MG63 (cell line): ENCODE results near the gene UNC45A. TPM values are rescaled to one million over a fixed set of nuclear protein-coding genes. Genes with fewer than 3 reads are reported as not detected.

Experiments used
- DNase-seq: peaks from one replicate; pipeline ENCODE4 v3.0.0-alpha.2; 2020
- H3K27me3 ChIP-seq: fragments of 250-450 bp; sonication (Bioruptor Pico); 2 replicates; pipeline ENCODE4 v1.5.1; 2020; ENCODE audit warnings: mild to moderate bottlenecking, moderate library complexity
- H3K36me3 ChIP-seq: fragments of 250-450 bp; sonication (Bioruptor Pico); 2 replicates; pipeline ENCODE4 v1.5.1; 2020; ENCODE audit warnings: mild to moderate bottlenecking, moderate library complexity
- H3K4me3 ChIP-seq: fragments of 250-450 bp; sonication (Bioruptor Pico); 2 replicates; pipeline ENCODE4 v1.5.1; 2020; ENCODE audit warnings: mild to moderate bottlenecking, moderate library complexity
- H3K9me3 ChIP-seq: fragments of 250-450 bp; sonication (Bioruptor Pico); 2 replicates; pipeline ENCODE4 v1.5.1; 2020; ENCODE audit warnings: mild to moderate bottlenecking, moderate library complexity
- total RNA-seq: library from RNA; depleted of rRNA; stranded (reverse); fragments of >200 nt; shearing (Covaris generic); gene quantifications from 2 replicates; pipeline ENCODE4 v1.2.3, GENCODE V29; 2014; ENCODE audit warnings: low replicate concordance

Gene UNC45A
- total RNA-seq, 1 experiment from 2014 or later = 64.2 TPM

DNA sequence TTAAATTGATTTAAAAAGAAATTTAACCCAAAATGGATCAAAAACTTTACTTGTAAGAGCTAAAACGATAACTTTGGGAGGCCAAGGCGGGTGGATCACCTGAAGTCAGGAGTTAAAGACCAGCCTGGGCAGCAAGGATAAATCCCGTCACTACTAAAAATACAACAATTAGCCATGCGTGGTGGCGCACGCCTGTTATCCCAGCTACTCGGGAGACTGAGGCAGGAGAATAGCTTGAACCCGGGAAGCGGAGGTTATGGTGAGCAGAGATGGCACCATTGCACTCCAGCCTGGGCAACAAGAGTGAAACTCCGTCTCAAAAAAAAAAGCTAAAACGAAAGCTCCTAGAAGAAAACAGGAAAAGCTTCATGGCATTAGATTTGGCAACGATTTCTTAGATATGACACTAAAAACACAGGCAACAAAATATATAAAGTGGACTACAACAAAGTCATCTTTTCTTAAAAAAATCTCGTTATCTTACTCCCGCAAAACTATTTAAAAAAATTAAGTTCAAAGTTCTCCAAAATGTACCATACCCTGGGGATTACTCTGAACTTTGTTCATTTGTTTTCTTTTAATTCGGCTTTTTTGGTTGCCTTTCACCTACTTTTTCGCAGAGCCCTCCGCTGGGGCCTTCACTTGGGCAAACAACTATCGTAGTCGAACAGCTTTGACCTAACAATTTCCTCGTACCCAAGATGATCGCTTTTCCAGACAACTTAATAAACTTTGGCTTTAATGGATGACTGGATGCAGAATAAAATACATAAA is 5.7 kb upstream of the UNC45A start:
- H3K27me3 ChIP-seq = no peaks in the 10 kb centered on the region
- DNase-seq = no peak
- H3K4me3 ChIP-seq = peak overlapping the region; percentile 98
- H3K36me3 ChIP-seq = peaks cover 3% of the 10 kb centered on the region; the same call in 1 of the 2 replicates
- no peaks in the 10 kb centered on the region for H3K9me3 ChIP-seq

DNA sequence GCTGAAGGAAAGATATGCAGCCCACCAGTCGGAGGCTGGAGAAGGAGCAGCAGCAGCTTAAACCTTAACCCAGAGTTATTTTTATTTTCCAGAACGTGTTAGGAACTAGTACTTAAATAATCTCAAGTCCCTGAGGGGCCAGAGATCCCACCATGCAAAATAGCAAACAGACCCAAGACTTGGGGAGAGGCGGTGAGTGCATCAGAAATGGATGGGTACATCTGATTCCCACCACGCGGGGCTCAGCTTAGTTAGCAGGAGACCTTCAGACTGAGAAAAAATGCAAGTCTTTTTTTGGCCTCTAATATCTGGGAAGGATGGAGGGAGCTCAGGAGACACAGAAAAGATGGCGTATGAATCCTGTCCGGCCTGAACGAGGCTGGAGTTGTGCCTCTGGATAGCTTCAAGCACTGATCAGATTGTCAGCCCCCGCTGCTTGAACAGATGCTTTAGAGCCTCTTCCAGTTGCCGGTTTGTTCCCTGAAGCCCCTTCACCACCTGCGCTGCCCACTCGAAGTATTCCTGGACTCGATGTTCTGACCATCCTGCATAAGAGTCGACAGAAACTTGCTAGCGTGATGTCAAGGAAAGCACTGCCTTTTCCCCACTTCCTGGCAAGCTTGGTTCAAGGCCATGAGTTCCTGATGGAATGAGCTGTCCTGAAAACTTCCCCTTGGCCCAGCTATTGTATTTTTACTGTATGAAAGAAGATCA is 4.1 kb upstream of the UNC45A start:
- H3K27me3 ChIP-seq = no peaks in the 10 kb centered on the region
- peaks cover 3% of the 10 kb centered on the region; the same call in 1 of the 2 replicates for H3K36me3 ChIP-seq
- peak overlapping the region; percentile 98 for H3K4me3 ChIP-seq
- no peaks in the 10 kb centered on the region for H3K9me3 ChIP-seq
- no peak for DNase-seq

DNA sequence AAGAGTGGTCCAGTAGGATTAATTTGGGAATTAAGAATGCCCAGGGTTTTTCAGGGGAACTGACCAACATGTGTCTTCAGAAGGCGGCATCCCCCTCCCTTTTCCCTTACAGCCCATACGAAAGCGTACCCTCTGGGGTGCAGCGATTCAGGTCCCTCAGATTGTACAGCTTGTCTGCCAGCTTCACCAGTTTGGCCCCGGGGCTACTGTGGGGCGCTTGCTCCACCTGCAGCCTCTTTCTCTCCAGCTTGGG is 3.6 kb upstream of the UNC45A start:
- peaks cover 6% of the 10 kb centered on the region for H3K36me3 ChIP-seq
- DNase-seq = no peak

DNA sequence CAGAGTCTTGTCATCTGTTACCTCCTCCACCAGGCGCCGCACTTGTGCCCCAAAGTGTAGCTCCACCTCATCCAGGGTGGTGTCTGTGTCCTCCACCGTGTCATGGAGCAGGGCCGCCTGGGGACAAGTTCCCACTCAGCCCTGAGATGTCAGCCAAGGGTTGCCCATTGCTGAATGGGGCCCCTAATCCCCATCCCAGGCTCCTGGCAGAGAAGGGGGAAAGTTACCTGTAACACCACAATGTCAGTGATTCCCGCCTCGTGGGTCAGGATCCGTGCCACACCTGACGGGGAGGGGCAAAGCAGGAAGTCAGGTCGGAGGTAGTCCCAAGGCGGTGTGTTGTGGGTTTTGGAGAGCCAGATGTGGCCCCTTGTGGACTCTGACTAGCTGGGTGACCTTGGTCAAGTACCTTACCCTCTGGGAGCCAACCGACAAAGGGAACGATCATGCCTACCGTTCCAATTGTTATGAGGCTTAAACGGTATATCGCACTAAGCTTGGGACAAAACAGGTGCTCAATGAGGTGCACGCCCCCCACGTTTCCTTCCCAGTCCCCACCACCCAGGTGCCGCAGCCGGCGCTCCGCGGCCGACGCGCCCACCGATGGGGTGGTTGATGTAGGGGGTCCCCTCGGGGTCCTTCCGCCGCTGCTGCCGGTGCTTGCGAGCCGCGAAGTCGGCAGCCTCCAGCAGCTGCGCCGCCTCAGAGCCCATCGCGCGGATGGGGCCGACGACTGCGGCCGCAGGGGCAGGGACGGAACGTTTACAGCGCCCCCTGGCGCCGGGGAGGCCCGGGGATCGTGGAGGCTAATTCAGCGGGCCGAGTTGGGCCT is 3.0 kb upstream of the UNC45A start, which contains the start of gene HDDC3:
HDDC3 (minus strand) TSS at position 722 of the 832 bp plus-strand sequence; CDS start at position 713, 9 bp downstream.
- Histone ChIP-seq H3K27me3 (no peaks in the 10 kb centered on the region), H3K9me3 (no peaks in the 10 kb centered on the region), H3K36me3 (peaks cover 11% of the 10 kb centered on the region), H3K4me3 (peak within 1 kb of the TSS; percentile 98)
- DNase-seq = peak; percentile 89

More for the DNA sequence above, 3.6 kb upstream of the UNC45A start:
- Histone ChIP-seq H3K27me3 (no peaks in the 10 kb centered on the region), H3K4me3 (peak overlapping the region; percentile 98), H3K9me3 (no peaks in the 10 kb centered on the region)

DNA sequence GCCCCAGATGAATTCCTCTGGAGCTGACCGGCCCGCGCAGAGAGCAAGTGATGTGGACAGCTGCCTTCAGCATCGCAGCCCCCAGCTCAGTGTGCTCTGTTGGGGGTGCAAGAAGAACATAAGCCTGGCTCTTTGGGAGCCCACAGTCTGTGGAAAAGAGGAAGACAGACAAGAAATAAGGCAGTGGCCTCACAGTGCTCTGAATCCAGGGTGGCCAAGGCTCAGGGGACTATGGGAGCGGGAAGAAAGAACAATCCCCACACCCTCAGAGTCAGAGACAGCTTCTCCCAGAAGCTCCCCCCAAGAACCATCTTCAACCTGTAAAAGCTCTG is 2.5 kb upstream of the UNC45A start:
- no peaks in the 10 kb centered on the region for H3K9me3 ChIP-seq
- H3K27me3 ChIP-seq = no peaks in the 10 kb centered on the region
- H3K36me3 ChIP-seq = peaks cover 15% of the 10 kb centered on the region
- no peak for DNase-seq
- peak overlapping the region; percentile 98 for H3K4me3 ChIP-seq

DNA sequence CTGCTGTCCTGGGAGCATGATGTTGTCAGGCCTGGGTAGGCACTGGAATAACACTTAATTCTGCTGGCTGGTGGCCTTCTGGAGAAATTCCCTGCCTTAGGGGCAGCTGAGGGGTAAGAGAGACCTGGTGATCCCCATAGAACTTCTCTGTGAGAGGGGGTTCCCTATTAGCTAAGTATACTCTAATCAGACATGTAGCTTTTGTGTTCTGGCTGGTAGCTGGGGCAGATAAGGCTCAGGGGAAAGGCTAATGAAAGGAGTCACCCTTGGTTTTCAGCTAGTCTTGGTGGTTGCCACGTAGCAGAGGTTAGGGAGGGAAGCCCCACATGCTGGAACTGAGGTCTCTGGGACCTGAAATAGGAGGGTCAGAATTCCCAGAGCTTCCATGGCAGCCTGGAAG is 1.8 kb upstream of the UNC45A start:
- no peaks in the 10 kb centered on the region for H3K27me3 ChIP-seq
- no peak for DNase-seq
- H3K9me3 ChIP-seq = no peaks in the 10 kb centered on the region

DNA sequence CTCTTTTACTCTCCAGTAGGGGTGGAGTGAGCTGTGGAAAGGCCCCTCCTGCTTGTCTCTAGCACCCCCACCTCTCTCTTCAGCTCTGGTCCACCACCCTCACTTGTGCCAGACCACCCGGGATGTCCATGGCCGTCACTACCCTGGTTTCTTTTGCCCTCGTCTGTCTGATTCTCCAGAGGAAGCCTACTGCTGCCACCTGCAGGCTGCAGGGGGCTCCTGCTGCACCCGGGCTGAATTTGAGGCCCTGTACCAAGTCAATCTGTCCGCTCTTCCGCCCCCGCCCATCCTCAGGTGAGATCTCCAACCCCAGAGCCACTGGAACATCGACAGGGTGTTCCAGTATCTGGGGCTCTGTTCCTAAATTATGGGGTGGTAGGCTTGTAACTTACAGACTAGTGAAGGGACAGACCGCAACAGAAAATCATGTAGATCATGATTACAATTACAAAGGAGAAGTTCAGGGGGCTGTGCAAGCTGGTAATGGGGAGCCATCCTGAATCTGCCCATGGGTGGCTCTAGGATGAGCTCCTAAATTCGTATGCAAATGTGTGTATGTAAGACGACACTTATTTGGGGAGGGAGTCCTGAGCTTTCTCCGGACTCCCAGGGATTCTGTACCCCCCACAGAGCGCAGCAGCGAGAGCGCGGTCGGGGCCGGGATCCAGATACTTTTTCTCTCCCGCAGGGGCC is 683 bp upstream of the UNC45A start:
- H3K4me3 ChIP-seq = peak overlapping the region; percentile 75
- no peaks in the 10 kb centered on the region for H3K27me3 ChIP-seq
- peak; percentile 81 for DNase-seq
- peaks cover 30% of the 10 kb centered on the region for H3K36me3 ChIP-seq
- H3K9me3 ChIP-seq = no peaks in the 10 kb centered on the region

More for the DNA sequence above, 1.8 kb upstream of the UNC45A start:
- H3K36me3 ChIP-seq = peaks cover 22% of the 10 kb centered on the region
- no peak overlapping the region for H3K4me3 ChIP-seq

DNA sequence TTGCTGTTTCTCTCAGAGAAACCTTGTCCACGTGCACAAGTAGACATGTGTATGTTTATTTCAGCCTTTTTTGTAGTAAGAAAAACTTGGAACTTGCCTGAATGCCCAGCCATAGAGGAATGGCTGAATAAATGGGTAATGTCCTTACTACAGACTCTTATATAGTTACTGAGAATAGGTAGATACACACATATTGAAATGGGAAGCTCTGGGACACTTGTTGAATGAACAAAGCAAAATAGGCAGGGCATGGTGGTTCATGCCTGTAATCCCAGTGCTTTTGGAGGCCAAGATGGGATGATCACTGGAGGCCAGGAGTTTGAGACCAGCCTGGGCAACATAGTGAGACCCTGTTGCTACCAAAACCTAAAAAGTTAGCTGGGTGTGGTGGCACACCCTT is 1.7 kb downstream of the UNC45A start:
- Histone ChIP-seq H3K9me3 (no peaks in the 10 kb centered on the region), H3K36me3 (peaks cover 48% of the 10 kb centered on the region), H3K27me3 (no peaks in the 10 kb centered on the region), H3K4me3 (no peak overlapping the region)
- no peak for DNase-seq

DNA sequence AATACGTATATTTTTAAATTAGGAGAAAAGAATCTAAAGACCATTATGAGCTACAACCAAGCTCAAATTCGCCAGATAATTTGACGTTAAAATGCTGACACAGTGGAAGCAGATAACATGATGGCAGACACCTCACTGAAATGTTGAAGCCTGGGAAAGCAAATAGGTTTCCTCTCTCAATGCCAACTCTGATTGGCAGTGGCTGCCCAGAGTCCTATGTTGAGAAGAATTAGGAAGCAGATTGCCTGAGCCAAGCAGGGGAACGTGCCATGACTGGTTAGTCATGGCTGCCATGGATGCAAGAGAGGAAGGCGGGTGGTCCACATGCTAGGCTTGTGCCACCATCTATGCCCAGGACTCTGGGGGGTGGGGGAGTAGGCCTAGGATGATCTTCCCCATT is 3.2 kb downstream of the UNC45A start:
- DNase-seq = no peak
- Histone ChIP-seq H3K9me3 (no peaks in the 10 kb centered on the region), H3K27me3 (no peaks in the 10 kb centered on the region), H3K36me3 (peaks cover 54% of the 10 kb centered on the region), H3K4me3 (no peak overlapping the region)

DNA sequence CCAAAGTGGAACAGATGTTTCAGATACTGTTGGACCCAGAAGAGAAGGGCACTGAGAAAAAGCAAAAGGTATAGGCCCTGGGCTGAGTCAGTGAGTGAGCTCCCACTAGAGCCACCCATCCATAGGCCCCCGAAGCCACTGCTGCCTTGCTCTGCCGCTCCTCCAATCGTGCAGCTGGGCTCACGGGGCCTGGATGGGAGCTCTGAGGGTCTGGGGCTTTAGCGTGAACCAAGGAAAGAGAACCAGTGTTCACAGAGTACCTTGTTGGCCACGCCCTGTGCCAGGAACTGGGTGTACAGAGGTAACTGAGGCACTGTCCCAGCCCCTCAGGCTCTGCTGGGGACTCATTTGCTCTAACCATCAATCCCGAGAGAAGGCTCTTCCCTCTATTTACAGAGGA is 4.7 kb downstream of the UNC45A start:
- Histone ChIP-seq H3K9me3 (no peaks in the 10 kb centered on the region), H3K36me3 (peaks cover 59% of the 10 kb centered on the region), H3K4me3 (no peak overlapping the region), H3K27me3 (no peaks in the 10 kb centered on the region)
- DNase-seq = no peak

DNA sequence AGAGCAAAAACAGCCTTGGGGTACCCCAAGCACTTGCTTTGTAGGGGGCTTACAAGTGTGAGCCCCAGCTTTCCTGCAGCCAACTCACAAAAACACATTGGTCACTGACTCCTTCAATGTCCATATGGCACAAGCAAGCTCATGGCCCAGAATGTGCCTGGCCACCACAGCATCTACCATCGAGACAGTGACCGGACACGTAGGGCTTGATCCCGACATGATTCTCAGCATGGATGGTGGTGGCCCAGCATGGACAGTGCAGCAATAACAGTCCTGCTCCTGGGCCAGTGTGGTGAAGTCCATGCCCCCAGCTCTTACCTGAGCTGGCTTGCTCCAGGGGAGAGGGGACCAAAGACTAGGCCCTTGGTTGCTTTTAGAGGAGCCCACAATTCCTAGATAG is 6.0 kb downstream of the UNC45A start:
- peaks cover 71% of the 10 kb centered on the region for H3K36me3 ChIP-seq
- no peak overlapping the region for H3K4me3 ChIP-seq
- DNase-seq = no peak
- no peaks in the 10 kb centered on the region for H3K9me3 ChIP-seq
- no peaks in the 10 kb centered on the region for H3K27me3 ChIP-seq

DNA sequence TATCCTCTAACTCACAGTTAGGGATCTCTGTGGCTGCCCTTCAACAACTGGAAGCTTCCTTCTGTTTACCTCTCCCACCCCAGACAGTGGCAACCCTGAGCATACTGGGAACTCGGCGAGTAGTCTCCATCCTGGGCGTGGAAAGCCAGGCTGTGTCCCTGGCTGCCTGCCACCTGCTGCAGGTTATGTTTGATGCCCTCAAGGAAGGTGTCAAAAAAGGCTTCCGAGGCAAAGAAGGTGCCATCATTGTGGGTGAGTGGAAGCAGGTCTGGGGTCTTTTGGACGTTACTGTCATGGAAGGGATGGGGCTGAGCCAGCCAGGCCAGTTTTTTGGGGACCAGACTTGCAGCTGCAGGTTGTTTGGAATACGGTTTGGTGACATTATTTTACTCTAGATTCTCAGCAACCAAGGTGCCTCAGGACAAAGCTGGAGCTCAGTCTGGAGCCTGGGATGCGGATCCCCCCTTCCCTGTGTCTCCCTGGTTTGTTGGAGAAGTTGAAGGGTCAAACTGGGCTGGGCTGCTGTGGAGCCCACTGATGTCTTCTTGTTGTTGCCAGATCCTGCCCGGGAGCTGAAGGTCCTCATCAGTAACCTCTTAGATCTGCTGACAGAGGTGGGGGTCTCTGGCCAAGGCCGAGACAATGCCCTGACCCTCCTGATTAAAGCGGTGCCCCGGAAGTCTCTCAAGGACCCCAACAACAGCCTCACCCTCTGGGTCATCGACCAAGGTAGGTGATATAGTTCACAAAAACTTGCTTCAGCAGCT is 7.5 kb downstream of the UNC45A start:
- DNase-seq = no peak
- no peaks in the 10 kb centered on the region for H3K9me3 ChIP-seq
- H3K27me3 ChIP-seq = no peaks in the 10 kb centered on the region
- no peak overlapping the region for H3K4me3 ChIP-seq
- peaks cover 70% of the 10 kb centered on the region for H3K36me3 ChIP-seq

DNA sequence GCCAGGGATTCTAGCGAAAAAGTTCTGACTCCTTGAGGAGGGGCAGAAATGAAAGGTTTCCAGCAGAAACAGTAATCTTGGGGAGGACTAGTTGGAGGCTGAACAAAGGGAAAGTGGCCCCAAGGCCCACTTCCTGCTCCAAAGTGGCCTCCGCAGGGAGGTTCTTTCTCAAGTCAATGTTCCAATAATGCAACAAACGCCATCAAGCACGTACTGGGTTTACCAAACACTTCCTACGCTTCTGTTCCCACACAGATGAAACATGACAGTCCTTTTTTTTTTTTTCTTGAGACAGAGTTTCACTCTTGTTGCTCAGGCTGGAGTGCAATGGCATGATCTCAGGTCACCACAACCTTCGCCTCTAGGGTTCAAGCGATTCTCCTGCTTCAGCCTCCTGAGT is 10.0 kb downstream of the UNC45A start:
- H3K36me3 ChIP-seq = peaks cover 69% of the 10 kb centered on the region
- no peaks in the 10 kb centered on the region for H3K9me3 ChIP-seq
- no peak overlapping the region for H3K4me3 ChIP-seq
- DNase-seq = no peak
- H3K27me3 ChIP-seq = no peaks in the 10 kb centered on the region

DNA sequence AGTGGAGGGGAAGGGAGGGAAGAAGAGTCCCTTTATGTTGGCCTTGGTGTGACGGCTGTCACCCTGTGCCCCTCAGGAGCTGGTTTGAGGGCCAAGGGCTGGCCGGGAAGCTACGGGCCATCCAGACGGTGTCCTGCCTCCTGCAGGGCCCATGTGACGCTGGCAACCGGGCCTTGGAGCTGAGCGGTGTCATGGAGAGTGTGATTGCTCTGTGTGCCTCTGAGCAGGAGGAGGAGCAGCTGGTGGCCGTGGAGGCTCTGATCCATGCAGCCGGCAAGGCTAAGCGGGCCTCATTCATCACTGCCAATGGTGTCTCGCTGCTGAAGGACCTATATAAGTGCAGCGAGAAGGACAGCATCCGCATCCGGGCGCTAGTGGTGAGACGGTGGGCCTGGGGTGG is 11.5 kb downstream of the UNC45A start:
- H3K4me3 ChIP-seq = no peak overlapping the region
- H3K36me3 ChIP-seq = peaks cover 69% of the 10 kb centered on the region
- no peak for DNase-seq
- no peaks in the 10 kb centered on the region for H3K27me3 ChIP-seq
- no peaks in the 10 kb centered on the region for H3K9me3 ChIP-seq

DNA sequence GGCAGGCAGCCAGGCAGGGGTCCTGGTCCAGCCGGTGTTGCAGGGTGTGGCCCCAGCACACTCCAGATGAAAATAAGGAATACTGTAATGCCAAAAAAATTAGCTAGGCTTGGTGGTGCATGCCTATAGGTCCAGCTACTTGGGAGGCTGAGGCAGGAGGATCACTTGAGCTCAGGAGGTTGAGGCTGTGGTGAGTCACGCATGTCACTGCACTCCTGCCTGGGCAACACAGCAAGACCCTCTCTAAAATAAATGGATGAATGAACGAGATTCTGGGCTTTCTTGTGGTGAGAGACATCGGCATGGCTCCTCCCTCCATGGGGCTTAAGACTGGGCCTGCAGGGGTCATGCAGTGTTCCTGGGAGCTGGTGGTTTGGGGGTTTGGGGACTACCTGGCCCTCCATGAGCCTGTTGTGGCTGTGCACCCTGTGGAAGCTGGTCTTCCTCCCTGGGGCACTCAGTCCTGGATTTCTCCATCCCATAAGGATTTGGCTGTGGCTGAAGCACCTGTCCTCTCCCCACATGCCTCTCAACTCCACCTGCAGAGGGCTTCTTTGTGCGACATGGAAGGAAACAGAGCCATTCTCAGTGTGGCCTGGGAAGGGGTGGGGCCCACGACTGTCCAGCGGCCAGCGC is 12.0 kb downstream of the UNC45A start:
- Histone ChIP-seq H3K27me3 (no peaks in the 10 kb centered on the region), H3K9me3 (no peaks in the 10 kb centered on the region), H3K36me3 (peaks cover 72% of the 10 kb centered on the region), H3K4me3 (no peak overlapping the region)
- no peak for DNase-seq
